Activated CD4-positive, alpha-beta T cell treated with anti-CD3 and anti-CD28 coated beads, Interleukin-2, amount 50 U/mL, for 4 hours (primary cell): ENCODE data around the gene NT5C3A.

Source experiments
- DNase-seq, 2 experiments: peaks; one replicate each; pipeline ENCODE4 v3.0.0-alpha.2; 2020

Gene NT5C3A

GRCh38 chr7:33075818-33076518 is 13.4 kb upstream of the NT5C3A start:
- no peak for DNase-seq

DNA sequence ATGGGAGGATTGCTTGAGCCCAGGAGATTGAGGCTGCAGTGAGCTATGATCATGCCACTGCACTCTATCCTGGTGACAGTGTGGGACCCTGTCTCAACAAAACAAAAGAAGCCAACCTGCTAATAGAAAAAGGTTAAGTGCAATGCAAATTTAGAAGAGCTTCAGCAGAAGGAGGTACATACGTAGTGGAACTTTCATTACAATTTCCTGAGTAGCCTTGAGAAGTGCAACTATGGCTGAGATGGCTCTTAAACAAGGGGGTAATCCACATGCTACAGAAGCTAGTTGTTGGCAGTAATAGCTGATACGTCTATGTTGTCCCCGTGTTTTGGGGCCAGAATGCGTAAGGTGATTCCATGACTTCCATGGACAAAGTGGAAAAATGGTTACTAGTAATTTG is 10.7 kb upstream of the NT5C3A start:
- no peak for DNase-seq

- no peak for DNase-seq
These were observed 9.9 kb upstream of the NT5C3A start for GRCh38 chr7:33072471-33072870.

DNA sequence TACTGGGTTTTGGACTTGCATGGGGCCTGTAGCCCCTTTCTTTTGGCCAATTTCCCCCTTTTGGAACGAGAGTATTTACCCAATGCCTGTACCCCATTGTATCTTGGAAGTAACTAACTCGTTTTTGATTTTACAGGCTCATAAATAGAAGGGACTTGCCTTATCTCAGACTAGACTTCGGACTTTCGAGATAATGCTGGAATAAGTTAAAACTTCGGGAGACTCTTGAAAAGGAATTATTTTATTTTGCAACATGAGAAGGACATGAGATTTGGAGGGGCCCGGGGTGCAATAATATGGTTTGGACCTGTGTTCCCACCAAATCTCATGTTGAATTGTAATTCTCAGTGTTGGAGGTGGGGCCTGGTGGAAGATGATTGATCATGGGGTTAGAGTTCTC is 8.3 kb upstream of the NT5C3A start:
- DNase-seq: no peak

- DNase-seq: no peak
These were observed 7.7 kb upstream of the NT5C3A start for GRCh38 chr7:33070277-33070676.

- no peak for DNase-seq
These were observed 5.3 kb upstream of the NT5C3A start for GRCh38 chr7:33067921-33068320.

GRCh38 chr7:33066771-33067170 is 4.2 kb upstream of the NT5C3A start:
- no peak for DNase-seq

DNA sequence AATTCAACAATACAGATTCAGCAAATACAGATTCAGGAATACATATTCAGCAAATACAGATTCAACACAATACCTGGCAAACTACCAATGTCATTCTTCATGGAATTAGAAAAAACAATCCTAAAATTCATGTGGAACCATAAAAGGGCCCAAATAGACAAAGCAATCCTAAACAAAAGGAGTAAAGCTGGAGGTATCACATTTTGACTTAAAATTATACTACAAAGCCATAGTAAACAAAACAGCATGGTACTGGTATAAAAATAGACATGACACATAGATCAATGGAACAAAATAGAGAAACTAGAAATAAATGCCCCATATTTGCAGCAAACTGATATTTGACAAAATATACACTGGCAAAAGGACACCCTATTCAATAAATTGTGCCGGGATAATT is 3.4 kb upstream of the NT5C3A start:
- DNase-seq: no peak

DNA sequence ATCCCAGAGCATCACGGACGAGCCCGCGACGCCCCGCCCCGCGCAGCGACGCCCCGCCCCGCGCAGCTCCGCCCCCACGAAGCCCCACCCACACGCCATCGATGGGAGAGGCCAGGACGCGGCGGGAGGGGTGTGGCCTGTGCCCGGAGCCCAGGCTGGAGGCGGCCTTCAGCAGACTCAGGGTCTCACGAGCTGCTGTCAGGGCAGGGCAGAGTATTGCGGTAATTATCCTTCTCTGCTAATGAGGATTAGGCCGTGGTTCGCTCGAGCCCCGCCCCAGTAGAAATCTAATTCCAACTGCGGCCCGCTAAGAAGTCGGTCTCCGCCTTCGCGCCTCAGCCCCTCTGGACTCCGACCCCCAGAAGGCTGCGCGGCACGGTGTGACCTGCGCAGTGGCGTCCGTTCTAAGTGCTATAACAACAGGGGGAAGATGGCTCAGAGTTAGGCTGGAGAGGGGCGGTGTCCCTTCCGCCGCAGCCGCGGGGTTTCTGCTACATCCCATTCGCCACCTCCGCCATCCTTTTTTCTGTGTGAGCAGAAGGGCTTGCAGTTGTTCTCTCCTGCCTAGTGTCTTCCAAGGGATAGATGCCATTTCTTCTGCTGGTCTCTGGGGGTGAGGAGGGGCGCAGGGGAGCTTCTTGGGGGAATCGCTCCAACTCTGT is 337 bp upstream of the NT5C3A start:
- DNase-seq: peak; percentile 87 to 88

GRCh38 chr7:33061282-33061937 is 1.2 kb downstream of the NT5C3A start:
- DNase-seq: no peak

DNA sequence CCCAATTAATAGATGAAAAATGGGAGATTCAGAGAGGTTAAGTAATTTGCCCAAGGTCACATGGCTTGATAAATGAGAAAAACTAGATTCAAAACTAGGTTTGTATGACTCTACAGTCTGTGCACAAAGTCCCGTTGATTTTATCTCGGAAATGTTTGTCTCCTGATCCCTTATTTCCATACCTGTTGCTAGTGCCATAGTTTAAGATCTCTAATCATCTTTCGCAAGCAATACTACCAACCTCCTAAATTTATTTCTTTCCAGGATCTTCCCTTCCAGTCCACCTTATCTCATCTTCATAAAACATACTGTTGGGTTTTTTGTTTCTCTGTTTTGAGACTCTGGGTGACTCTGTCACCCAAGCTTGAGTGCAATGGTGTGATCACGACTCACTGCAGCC is 2.9 kb downstream of the NT5C3A start:
- DNase-seq: no peak

- no peak for DNase-seq
These were observed 7.4 kb downstream of the NT5C3A start for GRCh38 chr7:33055158-33055557.

- no peak for DNase-seq
These were observed 8.2 kb downstream of the NT5C3A start for GRCh38 chr7:33054261-33054964.

DNA sequence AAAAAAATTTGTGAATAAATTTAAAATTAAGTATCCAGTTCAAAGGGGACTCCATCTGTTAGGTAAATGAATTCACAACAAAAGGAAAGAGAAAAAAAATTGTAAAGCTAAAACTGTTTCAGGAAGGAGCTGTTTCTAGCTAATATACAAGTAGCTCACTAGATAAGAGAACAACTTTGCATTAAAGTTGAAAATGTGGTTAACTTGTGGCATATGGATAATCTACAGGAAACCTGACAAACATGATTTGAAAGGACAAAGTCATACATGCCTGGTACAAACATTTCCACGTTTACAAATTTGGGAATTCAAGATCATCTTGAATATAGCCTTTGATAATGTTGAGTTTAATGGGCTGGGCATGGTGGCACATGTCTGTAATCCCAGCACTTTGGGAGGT is 8.9 kb downstream of the NT5C3A start:
- DNase-seq: no peak

DNA sequence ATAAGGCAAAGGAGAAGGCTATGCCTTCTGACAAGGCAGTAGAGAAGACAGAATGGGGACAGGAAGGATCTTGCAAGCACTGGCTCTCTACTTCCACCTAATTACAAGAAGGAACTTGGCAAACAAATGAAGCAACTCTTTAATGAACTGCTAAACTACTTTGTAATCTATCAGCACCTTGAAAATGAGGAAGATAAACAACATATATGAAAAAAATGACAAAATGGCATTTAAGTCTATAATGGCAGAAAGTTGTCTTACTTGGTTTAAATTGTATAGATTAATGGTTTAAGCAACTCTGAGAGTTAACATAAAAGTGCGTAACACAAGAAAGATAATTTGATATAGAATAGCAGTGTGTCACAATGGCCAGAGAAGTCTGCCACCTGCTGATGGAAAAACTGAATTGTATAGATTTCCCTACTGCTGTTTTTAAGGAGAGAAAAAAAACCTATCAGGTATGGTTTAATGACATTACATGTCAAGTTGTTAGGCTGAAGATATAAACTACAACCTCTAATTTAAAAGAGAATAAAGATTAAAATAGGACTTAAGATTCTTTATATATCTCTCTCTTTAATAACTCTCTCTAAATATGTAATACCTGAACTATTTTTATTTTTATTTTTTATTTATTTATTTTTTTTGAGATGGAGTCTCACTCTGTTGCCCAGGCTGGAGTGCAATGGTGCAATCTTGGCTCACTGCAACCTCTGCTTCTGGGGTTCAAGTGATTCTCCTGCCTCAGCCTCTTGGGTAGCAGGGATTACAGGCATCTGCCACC is 11.8 kb downstream of the NT5C3A start:
- DNase-seq: peak in 1 of 2 experiments; percentile 6

- DNase-seq: no peak
These were observed 13.9 kb downstream of the NT5C3A start for GRCh38 chr7:33048704-33049103.

DNA sequence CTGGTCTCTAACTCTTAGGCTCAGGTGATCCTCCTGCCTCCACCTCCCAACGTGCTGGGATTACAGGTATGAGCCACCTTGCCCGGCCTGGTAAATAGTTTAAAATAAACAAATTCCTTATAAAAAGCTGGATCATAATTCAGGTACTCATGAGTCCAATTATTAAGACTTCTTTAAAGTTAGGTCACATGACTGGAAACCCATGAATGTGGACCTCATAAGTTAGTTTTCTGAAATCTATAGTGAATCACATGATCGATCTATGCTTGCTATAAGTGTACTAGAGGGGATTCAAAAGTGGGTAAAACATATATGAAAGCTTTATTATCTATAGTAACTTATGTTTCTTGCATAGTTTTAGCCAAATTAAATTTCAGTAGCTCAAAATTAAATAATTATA is 14.3 kb downstream of the NT5C3A start:
- DNase-seq: no peak

GRCh38 chr7:33044986-33045385 is 17.6 kb downstream of the NT5C3A start:
- DNase-seq: no peak

- DNase-seq: no peak
These were observed 18.2 kb downstream of the NT5C3A start for GRCh38 chr7:33044401-33044718.

DNA sequence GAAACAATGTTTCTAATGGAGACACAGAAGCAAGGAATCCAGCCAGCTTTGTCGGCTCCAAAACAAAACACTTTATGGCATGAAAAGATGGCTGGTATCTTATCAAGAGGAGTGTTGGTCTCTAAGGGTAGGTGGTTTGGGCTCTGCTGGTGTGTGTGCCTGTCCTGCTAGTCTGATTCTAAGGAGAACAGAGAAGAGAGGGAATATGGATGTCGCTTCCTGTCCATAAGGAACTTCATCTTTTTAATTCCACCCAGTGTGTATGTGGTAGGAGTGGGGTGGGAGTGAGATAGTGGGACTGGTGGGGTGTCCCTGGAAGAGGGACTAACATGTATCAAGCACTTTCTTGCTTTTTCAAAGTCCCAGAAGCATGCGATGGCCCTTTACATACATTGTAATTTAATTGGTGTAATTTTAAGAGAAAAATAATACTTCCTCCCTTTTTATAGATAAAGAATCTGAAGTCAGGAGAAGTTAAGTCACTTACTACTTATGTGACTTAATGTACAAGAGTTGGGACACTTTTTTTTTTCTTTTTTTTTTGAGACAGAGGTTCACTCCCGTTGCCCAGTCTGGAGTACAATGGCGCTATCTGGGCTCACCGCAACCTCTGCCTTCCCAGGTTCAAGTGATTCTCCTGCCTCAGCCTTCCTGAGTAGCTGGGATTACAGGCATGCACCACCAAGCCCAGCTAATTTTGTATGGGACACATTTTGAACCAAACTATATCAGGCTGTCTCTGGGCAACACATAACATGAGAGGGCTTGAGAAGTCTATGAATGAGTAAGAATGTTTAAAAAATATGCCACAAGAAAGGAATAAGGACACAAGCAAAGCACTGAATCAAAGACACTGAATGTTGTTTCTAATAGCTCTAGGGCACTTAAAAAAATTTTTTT is 18.8 kb downstream of the NT5C3A start:
- no peak for DNase-seq

GRCh38 chr7:33041631-33042428 is 20.7 kb downstream of the NT5C3A start:
- DNase-seq: no peak
